ENCODE results near the gene PACSIN1.
"Not testable (repeated sequence)": the region's sequence is repeated elsewhere in the genome, so short reads cannot be mapped to it uniquely, and the experiment has no call there.

Gene PACSIN1

DNA sequence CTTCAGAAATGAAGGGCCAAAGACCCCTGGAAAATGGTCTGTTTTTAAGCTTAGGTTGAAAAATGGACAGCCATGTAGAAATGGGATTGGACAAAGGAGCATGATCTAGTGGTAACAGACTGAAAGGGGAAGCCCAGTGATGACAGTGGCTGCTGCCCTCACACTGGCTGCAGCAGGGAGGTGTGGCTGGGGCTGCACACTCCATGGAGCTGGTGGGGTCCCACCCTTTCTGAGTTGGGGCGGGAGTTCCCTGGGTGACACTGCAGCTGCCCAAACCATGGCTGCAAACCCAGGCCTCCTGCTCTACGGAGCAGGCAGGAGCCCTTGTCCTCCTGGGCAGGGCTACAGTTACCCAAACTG lies 8.5 kb upstream of the PACSIN1 start:
- in situ Hi-C loops (cut with MboI; ENCODE audit: low sequenced_read_pairs) = loop anchor here (10.0 kb wide), 1 partner anchor 147 kb away; no protein-coding TSS in a partner anchor

DNA sequence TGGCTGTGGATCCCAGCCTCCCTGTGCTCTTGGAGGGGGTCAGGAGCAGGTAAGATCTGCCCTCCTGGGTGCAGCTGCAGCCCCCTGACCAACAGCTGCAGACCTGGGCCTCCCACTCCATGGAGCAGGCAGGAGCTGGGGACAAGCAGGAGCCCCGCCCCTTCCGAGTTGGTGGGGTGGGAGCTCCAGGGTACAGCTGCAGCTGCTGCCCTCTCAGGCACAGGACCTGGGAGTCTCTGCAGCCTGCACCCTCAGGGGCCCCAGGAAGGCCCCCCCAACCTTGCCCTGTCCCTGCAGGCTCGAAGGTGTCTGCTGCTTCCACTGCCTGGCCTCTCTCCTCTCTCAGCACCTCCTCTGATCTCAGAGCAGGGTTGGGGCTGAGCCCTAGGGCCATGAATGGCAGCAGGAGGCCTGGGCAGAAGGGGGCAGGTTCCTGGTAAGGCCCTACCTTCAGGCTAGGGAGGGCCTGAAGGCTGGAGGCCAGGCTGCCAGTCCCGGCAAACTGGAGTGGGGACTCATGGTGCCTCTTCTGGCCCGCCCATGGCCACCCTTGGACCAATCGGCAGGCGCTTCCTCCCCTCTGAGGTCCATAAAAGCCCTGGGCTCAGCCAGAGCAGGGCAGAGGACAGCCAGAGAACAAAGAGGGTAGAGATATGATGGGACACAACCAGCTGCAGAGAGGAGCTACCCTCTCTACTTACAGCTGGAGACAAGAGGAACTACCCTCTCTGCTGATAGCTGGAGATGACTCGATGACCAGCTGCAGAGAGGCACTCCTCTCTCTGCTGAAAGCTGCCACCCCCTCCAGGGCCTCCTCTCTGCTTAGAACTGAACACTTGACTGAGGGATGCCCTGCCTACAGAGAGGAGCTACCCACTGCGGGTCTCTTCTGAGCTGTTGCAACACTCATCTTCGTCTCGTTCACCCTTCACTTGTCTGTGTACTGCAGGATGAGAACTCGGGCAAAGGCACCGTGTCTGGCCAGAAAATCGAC lies 7.8 kb upstream of the PACSIN1 start:
- in situ Hi-C loops (cut with MboI; ENCODE audit: low sequenced_read_pairs) = loop anchor here (10.0 kb wide), 1 partner anchor 147 kb away; no protein-coding TSS in a partner anchor

DNA sequence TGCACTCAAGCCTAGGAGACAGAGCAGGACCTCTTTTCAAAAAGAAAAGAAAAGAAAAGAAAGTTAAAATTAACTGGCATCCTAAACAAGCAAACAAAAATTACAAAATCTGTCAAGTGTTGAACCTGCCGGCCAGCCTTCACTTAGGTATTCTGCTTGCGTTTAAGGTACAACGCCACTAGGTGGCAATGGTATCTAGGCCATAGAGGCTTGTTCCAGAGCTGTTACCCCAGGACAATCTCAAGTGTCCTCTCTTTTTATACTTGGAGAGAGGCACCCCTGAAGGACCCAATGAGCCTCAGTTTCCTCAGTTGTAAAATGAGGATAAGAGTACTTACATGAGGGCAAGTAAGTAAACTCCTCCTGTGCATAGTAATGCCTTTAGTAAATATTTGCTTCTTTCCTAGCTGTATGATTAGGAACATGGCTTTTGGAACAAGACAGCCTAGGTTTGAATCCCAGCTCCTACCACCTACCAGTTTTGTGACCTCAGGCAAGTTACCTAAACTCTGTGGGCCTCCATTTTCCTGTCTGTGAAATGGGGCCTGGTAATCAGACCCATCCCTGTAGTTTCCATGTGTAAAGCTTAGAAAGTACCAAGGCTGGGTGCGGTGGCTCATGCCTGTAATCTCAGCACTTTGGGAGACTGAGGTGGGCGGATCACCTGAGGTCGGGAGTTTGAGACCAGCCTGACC lies 5.8 kb upstream of the PACSIN1 start:
- in situ Hi-C loops (cut with MboI; ENCODE audit: low sequenced_read_pairs) = loop anchor here (10.0 kb wide), 1 partner anchor 145 kb away; no protein-coding TSS in a partner anchor

DNA sequence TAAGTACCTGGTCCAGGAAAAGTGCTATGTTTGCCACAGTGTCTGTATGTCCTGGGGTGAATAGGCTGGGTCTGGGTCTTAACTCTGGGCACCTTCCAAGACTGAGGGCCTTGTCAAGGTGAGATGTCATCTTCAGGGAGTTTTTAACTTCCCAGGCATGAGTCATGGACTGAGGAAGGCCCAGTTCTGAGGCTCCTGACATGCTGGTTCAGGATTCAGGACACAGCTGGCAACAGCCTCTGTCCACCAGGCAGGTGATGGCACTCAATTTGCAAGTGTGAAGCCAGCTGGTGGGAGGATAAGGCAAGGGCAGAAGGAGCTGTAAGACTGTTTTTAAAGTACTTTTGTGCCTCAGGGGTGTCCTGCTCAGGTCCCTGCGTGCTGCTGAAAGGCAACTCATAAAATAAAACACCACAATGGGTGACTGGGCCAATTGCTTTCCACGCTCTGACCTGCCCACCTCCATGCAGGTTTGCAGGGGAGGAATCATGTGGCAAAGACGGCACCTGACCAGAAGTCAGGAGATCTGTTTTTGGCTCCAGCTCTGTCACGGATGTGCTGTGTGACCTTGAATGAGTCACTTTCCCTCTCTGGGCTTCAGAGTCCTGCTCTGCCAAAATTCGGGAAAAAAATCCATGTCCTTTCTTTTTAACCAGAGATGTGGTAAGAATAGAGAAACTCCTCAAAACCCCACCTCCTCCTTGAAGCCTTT lies 4.9 kb upstream of the PACSIN1 start:
- in situ Hi-C loops (cut with MboI; ENCODE audit: low sequenced_read_pairs) = no loop called here

DNA sequence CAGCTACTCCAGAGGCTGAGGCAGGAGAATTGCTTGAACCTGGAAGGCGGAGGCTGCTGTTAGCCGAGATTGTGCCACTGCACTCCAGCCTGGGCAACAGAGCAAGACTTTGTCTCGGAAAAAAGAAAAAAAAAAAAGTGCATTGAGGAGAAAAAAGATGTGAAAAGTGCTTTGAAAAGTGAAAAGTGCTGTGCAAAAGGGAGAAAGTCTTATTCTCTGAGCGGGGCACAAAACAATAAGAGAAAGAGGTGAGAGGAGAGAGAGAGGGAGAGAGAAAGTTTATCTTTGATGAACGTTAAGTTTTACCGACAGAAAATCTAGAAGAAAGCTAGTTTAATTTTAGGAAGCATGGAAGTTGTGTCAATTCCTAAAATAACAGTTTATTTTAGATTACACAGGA lies 3.9 kb upstream of the PACSIN1 start:
- in situ Hi-C loops (cut with MboI; ENCODE audit: low sequenced_read_pairs) = no loop called here

DNA sequence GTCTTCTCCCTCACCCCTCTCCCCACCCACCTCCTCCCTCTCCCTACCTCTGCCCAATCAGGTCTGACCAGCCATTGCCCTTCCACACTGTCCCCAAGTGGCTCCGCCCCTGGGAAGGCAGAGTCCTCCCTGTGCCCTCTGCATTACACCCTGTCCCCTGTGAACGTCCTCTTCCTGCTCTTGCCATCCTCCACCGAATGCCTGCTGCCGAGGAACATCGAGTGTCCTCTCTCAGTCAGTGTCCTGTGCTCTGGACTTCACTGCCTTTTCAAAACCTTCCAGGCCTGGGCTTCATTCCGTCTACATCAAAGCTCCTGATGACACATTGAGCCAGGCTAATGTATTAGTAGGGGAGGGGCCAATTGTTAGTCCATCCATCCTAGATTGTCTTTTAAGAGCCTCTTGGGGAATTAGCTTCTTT lies 3.3 kb upstream of the PACSIN1 start:
- in situ Hi-C loops (cut with MboI; ENCODE audit: low sequenced_read_pairs) = no loop called here

DNA sequence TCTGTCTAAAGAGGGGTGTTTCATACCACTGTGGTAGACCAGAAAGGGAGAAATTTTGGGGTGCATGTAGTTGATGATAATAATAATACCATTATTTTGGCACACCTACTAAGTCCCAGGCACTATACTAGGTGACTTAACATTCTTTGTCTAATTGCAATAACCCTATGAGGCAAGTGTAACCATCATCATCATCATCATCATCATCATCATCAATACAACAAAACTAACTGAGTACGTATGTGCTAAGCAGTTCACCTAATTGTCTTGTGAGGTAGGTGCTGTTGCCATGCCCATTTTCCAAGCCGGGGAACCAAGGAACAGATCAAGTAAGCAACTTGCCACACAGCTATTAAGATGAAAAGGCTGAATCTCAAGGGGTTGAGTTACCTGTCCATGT lies 2.6 kb upstream of the PACSIN1 start:
- in situ Hi-C loops (cut with MboI; ENCODE audit: low sequenced_read_pairs) = no loop called here

DNA sequence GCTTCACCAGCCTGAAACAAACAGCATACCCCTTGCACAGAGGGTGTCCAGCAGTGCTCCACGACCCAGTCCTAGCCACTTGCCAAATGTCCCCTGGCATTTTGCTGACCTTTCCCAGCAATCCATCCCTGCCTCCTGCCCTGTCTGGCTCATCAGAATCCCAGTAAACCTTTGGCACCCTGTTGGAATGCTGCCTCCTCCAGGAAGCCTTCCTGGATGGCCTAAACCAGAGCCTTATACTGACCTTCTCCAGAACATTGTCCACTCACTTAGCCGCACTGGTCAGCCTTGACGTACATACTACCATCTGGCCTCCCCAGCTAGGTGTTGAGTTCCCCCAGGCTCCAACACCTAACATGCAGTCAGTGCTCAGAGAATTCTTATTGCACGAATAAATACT lies 2.0 kb upstream of the PACSIN1 start:
- in situ Hi-C loops (cut with MboI; ENCODE audit: low sequenced_read_pairs) = no loop called here

DNA sequence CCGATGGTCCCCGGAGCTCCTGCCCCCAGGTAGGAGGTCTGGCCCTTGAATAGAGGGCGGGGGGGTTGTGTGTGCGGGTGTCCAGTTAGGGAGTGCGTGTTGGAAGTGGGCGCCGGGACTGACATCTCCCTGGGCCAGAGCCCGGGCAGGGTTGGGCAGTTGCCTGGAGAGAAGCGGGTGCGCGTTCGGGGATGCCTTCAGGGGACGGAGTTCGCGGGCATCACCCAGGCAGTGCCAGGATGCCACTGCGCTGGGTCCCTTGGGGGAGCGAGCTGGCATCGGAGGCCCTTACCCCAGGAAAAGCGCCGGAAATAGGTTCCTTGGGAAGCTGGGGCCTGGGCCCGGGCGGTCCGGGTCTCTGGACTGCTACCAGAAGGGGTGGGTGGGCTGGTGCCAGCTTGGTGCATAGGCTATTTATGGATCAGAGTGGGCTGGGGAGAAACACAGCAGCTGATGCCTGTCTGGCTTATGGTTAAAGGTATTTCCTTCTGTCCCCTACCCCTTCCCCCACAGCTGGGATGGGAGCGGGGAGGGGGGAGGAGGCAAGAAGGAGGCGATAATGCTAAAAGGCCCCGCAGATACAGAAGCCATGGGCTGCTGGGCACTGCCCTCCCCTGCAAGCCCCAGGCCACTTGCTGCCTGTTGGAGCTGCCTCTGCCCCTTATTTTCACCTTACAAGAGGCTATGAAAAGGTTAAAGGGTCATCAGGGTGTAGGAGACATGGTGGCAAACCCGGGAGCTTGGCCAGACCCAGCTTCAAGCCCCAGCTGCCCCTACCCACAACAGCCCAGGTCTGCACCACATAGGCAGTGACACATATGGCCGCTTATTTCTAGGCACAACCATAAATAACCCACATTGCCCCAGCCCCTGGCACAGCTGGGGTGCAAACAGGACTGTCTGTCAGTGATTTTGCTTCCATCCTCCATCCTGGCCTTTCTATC lies 638 bp downstream of the PACSIN1 start:
- in situ Hi-C loops (cut with MboI; ENCODE audit: low sequenced_read_pairs) = no loop called here

DNA sequence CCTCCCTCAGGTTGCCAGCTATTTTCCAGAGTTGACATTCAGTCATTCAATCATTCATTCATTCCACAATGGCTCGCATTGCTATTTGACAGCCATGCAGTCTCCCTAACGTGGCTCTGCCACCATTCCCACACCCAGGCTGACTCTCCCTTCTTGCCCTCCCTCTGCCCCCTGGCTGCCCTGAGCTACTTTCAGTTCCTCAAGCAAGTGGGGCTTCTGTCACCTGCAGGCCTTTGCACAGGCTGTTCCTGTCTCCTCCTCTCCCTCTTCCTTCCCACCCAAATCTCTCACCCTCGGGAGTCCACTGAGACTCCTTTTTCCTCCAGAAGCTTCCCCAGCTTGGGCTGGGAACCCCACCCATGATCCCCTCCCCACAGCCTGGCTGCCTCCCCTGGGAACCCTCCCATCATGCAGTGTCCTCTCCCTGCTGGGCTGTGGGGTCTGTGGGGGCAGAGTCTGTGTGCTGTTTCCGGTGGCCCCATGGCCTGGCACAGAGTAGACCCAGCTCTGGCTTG lies 2.6 kb downstream of the PACSIN1 start:
- in situ Hi-C loops (cut with MboI; ENCODE audit: low sequenced_read_pairs) = no loop called here

DNA sequence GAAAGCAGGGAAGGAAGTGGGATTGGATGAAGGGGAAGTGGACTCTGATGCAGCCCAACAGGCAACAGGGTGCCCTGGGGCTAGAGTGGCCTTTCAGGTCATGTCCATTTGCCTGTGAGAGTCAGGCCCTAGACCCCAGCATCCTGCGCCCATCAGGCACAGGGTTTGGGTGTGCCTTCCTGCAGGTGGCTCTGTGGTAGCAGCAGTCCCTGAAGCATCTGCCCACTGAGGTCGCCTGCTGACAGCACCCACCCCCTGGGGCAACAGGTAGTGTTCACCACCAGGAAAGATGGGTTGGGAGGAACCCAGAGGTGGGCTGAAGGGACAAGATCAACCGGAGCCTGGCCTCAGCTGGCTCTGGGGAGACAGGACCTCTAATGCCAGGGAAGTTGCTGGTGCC lies 3.6 kb downstream of the PACSIN1 start:
- in situ Hi-C loops (cut with MboI; ENCODE audit: low sequenced_read_pairs) = no loop called here

DNA sequence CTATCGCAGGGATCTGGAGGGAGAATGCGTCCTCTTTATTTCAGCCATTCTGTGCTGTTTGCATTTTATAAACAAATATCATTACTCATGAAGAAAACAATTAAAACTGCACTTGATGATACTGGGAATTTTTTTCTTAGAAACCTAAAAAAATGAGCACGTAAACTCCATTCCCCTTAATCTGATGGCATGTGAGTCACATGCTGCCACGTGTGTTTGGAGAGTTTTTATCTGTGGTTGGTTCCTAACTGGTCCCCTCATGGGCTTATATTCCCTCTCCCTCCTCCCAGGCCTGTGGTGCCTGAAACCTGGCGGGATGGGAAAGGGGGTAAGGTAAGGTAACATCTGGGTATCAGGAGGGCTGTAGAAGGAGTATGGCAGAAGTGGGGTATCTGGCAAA lies 6.5 kb downstream of the PACSIN1 start:
- in situ Hi-C loops (cut with MboI; ENCODE audit: low sequenced_read_pairs) = no loop called here

DNA sequence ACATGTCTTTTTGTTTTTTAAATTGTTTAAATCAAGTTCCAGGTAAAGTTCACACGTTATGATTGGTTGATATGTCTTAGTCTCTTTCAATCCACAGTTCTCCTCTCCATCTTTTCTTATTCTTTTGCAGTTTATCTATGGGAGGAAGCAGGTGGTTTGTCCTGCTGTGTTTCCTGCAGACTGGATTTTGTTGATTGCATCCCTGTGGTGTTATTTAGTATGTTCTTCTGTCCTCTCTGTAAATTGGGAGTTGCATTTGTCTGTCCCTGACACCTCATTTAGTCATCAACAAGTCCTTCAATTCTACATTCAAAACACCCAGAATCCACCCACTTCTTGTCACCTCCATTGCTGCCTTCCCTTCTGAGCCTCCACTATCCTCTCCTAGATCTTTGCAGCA lies 8.1 kb downstream of the PACSIN1 start:
- in situ Hi-C loops (cut with MboI; ENCODE audit: low sequenced_read_pairs) = no loop called here

DNA sequence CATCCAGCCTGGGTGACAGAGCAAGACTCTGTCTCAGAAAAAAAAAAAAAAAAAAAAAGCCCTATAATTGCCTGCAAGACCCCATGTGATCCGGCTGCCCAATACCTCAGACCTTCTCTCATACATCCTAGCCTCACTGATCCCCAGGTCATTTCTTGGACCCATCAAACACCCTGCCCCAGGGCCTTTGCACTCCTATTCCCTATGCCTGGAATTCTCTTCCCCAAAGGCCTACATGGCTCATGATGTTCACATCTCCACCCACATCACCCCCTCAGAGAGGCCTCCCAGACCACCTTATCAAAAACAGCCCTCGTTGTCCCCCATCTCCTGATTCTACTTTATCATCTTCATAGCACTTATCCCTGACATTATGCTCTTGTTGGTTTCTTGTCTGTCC lies 8.9 kb downstream of the PACSIN1 start:
- in situ Hi-C loops (cut with MboI; ENCODE audit: low sequenced_read_pairs) = no loop called here

DNA sequence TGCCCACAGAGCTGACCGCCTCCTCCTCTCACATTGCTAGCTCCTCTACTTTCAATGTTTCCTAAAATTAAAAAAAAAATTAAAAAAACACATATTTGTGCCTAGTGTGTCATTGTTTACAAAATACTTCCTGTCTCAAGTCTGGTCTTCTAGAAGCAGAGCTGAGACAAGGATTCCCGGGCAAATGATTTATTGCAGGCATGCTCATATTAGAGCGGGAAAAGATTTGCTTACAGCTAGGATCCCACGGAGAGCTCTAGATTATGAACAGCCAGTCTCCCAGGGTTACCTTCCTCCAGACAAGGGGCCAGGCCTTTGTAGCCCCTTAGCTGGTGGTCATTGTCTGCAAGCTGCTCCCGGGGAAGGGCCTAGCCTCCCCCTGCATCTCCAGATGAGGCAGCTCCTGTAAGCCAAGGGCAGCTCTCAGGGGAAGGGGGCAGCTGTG lies 9.4 kb downstream of the PACSIN1 start:
- in situ Hi-C loops (cut with MboI; ENCODE audit: low sequenced_read_pairs) = no loop called here

DNA sequence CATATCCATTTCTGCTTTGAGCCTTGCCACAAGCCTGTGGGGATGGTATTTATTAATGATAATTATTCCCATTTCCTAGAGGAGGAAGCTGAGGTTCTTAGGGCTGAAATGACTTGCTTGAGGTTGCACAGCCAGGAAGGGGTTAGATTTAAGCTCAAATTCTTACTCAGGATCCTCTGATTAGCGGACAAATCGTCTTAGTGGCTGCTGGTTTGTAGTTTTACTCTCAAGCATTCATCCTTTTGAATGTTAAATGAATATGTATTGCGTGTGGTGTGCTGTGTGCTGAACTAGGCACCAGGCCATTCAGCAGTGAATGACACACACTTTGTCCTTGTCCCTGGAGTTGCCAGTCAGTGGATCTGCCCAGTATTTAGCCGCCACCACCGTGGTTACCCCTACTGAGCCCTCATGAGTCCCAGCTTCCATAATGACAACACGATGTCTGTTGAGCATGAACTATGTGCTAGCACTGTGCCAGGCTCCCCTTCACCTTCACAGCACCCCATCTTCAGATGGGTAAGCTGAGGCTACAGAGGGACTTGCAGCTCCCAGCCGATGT lies 10.0 kb downstream of the PACSIN1 start:
- in situ Hi-C loops (cut with MboI; ENCODE audit: low sequenced_read_pairs) = no loop called here

DNA sequence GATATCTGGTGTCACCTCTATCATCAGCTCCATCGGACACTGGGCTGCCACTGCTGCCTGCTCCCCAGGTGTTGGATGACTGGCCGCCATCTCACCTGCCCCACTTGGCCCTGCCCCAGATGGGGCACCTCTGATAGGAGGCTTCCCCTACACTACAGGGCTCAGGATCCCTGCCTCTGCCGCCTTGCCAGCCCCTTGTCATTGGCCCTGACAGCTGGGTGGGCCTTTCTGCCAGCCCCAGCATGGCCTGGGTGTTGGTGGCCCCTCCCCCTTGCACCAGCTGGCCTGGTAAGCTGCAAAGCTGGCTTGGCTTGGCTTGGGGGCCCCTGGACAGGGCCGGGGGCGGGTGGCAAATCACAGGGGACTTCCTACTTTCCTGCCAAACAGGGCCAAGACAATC lies 10.6 kb downstream of the PACSIN1 start:
- in situ Hi-C loops (cut with MboI; ENCODE audit: low sequenced_read_pairs) = no loop called here

DNA sequence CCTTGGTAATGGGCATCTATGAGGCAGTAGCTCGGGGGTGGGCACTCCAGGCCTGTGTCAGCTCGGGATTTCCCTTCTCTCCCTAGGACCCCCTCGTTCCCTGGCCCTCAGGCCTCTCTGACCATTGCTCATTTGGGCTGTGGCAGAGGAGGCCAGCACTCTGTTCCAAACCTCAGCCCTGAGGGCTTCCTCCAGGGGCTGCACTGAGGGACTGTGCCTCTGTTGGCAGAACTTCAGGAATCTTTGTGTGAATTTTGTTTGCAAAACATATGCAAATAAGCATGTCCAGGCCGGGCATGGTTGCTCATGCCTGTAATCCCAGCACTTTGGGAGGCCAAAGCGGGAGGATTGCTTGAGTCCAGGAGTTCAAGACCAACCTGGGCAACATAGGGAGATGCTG lies 11.0 kb downstream of the PACSIN1 start:
- in situ Hi-C loops (cut with MboI; ENCODE audit: low sequenced_read_pairs) = no loop called here

DNA sequence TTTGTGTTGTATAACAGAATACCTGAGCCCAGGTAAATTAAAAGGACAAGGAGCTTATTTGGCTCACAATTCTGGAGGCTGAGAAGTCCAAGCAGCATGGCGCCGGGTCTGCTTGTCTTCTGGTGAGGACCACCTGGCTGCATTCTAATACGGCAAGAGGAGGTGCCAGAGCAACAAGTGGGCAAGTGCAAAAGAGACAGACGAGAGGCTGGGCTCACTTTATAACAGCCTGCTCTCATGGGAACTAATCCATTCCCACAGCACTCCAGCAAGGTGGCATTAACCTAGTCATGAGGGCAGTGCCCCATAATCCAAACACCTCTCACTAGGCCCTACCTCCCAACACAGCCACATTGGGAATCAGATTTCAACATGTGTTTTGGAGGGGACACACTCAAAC lies 12.9 kb downstream of the PACSIN1 start:
- in situ Hi-C loops (cut with MboI; ENCODE audit: low sequenced_read_pairs) = no loop called here

DNA sequence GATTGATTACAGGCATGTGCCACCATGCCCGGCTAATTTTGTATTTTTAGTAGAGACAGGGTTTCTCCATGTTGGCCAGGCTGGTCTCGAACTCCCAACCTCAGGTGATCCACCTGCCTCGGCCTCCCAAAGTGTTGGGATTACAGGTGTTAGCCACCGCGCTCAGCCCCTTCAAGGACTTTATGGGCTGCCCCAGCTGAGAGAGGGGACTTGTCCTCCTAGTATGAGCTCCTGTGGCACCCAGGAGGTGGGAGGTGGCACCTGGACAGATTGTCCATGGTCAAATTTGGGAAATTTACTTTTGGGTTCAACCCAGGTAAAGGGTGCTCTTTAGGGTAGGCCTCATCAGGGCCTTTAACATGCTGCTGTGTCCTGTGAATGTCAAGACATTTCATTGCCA lies 17.9 kb downstream of the PACSIN1 start:
- in situ Hi-C loops (cut with MboI; ENCODE audit: low sequenced_read_pairs) = not testable (repeated sequence)
